HepG2 (cell line): ENCODE measurements around the gene MAST1. TPM values are rescaled to one million over a fixed set of nuclear protein-coding genes. Genes with fewer than 3 reads are reported as not detected.
A peak's percentile ranks its signal among the peaks of the same experiment; 100 is the strongest.

Source experiments
- AHR ChIP-seq: IDR thresholded peaks from 2 replicates; pipeline ENCODE4 v1.6.1; 2018; ENCODE audit warnings: missing genetic modification reagents, missing compliant biosample characterization
- CHD2 ChIP-seq: IDR thresholded peaks from 2 replicates; pipeline ENCODE4 v1.6.1; 2011; ENCODE audit warnings: low read depth, low read length, improper control_type of control experiment
- ETV5 ChIP-seq: IDR thresholded peaks from 2 replicates; pipeline ENCODE4 v1.6.1; 2018; ENCODE audit warnings: missing biosample characterization, missing genetic modification reagents, inconsistent platforms, borderline replicate concordance
- HIVEP1 ChIP-seq: sonication (generic); formaldehyde crosslinking; IDR thresholded peaks from 2 replicates; pipeline ENCODE4 v1.4.0; 2020; ENCODE audit warnings: mild to moderate bottlenecking, missing genetic modification reagents
- IKZF1 ChIP-seq: fragments of 450-650 bp; IDR thresholded peaks from 2 replicates; pipeline ENCODE4 v1.7.1; 2016
- NFE2L2 ChIP-seq: fragments of 150-350 bp; IDR thresholded peaks from 2 replicates; pipeline ENCODE4 v1.6.1; 2014; ENCODE audit warnings: low read length
- NFYB ChIP-seq: sonication (generic); formaldehyde crosslinking; IDR thresholded peaks from 2 replicates; pipeline ENCODE4 v1.4.0; 2020; ENCODE audit warnings: missing genetic modification reagents
- NR2C2 ChIP-seq: sonication (generic); formaldehyde crosslinking; IDR thresholded peaks from 2 replicates; pipeline ENCODE4 v1.4.0; 2020; ENCODE audit warnings: missing genetic modification reagents, mild to moderate bottlenecking, moderate library complexity, borderline replicate concordance
- TAF15 ChIP-seq: fragments of 200-400 bp; formaldehyde crosslinking; IDR thresholded peaks from one replicate; pipeline ENCODE4 v1.6.1; 2018; ENCODE audit warnings: mild to moderate bottlenecking, low read depth, low read length; ENCODE audit not compliant: poor library complexity, severe bottlenecking
- THAP11 ChIP-seq: IDR thresholded peaks from 2 replicates; pipeline ENCODE4 v1.6.1; 2016; ENCODE audit warnings: missing biosample characterization, missing genetic modification reagents
- ZNF484 ChIP-seq: sonication (generic); formaldehyde crosslinking; IDR thresholded peaks from 2 replicates; pipeline ENCODE4 v1.5.1; 2020; ENCODE audit warnings: mild to moderate bottlenecking, low read depth, missing genetic modification reagents, borderline replicate concordance
- ZNF674 ChIP-seq: sonication (generic); formaldehyde crosslinking; IDR thresholded peaks from 2 replicates; pipeline ENCODE4 v1.5.0; 2020; ENCODE audit warnings: low read depth, mild to moderate bottlenecking, missing genetic modification reagents
- polyA plus RNA-seq, 8 experiments: library from polyadenylated mRNA; depleted of rRNA in 3 of 8; stranded (reverse) in 7 of 8; unstranded in 1 of 8; fragments of >200 nt; fragmentation: Illumina TruSeq in 4 of 8; extraction: Trizol in 4 of 8; gene quantifications; 2 replicates each; pipeline versions ENCODE4 v1.2.1 to v1.2.3, GENCODE V29; 2011 to 2016; ENCODE audit warnings: low read depth in 4 of 8, missing spikeins in 1 of 8, mixed read lengths in 1 of 8; ENCODE audit not compliant: insufficient read depth in 1 of 8
- total RNA-seq, 5 experiments: library from RNA; depleted of rRNA; stranded (reverse); fragments of >200 nt; fragmentation: Illumina TruSeq; extraction: Trizol; gene quantifications; 2 replicates each; pipeline ENCODE4 v1.2.3, GENCODE V29; 2016; ENCODE audit warnings: low read depth in 1 of 5
- TF ChIP-seq, protein P1 (sequence below): sonication (generic); formaldehyde crosslinking; IDR thresholded peaks from 2 replicates; pipeline ENCODE4 v1.8.0; 2022; ENCODE audit warnings: missing genetic modification reagents, low read depth, mild to moderate bottlenecking, borderline replicate concordance
- TF ChIP-seq, protein P2 (sequence below): sonication (generic); formaldehyde crosslinking; IDR thresholded peaks from 2 replicates; pipeline ENCODE4; 2020; ENCODE audit warnings: missing genetic modification reagents, mild to moderate bottlenecking, borderline replicate concordance
- TF ChIP-seq, protein P3 (sequence below): IDR thresholded peaks from 2 replicates; pipeline ENCODE4 v1.6.1; 2016; ENCODE audit warnings: missing compliant biosample characterization, missing genetic modification reagents, borderline replicate concordance
- TF ChIP-seq, protein P4 (sequence below): sonication (generic); formaldehyde crosslinking; IDR thresholded peaks from 2 replicates; pipeline ENCODE4 v1.4.0; 2020; ENCODE audit warnings: missing genetic modification reagents
- TF ChIP-seq, protein P5 (sequence below): IDR thresholded peaks from 2 replicates; pipeline ENCODE4 v1.6.1; 2016; ENCODE audit warnings: missing compliant biosample characterization, missing genetic modification reagents, borderline replicate concordance
- TF ChIP-seq, protein P6 (sequence below): sonication (generic); formaldehyde crosslinking; IDR thresholded peaks from 2 replicates; pipeline ENCODE4 v1.4.0; 2020; ENCODE audit warnings: low read depth, mild to moderate bottlenecking, missing genetic modification reagents

Gene MAST1
- total and polyA plus RNA-seq, 2 of the 13 experiments (the other 11 are each of a cell fraction or from before 2014, with no cell fraction given) = 0.73 to 4.7 TPM

DNA sequence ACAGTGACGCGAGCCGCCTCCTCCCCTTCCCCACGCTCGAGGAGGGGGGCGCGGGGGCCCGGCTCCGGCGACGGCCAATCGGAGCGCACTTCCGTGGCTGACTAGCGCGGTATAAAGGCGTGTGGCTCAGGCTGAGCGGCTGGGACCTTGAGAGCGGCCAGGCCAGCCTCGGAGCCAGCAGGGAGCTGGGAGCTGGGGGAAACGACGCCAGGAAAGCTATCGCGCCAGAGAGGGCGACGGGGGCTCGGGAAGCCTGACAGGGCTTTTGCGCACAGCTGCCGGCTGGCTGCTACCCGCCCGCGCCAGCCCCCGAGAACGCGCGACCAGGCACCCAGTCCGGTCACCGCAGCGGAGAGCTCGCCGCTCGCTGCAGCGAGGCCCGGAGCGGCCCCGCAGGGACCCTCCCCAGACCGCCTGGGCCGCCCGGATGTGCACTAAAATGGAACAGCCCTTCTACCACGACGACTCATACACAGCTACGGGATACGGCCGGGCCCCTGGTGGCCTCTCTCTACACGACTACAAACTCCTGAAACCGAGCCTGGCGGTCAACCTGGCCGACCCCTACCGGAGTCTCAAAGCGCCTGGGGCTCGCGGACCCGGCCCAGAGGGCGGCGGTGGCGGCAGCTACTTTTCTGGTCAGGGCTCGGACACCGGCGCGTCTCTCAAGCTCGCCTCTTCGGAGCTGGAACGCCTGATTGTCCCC, 46.8 kb upstream of the MAST1 start, which contains the start of gene JUNB (continued):
- TF ChIP-seq TAF15 = peak; percentile 78
- TF ChIP-seq, protein P1, sequence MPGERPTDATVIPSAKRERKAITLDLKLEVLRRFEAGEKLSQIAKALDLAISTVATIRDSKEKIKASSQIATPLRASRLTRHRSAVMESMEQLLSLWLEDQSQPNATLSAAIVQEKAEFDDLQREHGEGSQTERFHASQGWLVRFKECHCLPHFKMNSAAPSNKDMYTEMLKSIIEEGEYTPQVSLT (CRISPR knock-in tag) = no peak
- TF ChIP-seq ETV5 (CRISPR knock-in tag) = peak; percentile 91
- peak; percentile 98 for TF ChIP-seq HIVEP1
- TF ChIP-seq ZNF484 (CRISPR knock-in tag) = no peak
- TF ChIP-seq IKZF1 = no peak
- TF ChIP-seq NR2C2 = peak; percentile 36; the same call in 1 of the 2 replicates
- TF ChIP-seq, protein P2, sequence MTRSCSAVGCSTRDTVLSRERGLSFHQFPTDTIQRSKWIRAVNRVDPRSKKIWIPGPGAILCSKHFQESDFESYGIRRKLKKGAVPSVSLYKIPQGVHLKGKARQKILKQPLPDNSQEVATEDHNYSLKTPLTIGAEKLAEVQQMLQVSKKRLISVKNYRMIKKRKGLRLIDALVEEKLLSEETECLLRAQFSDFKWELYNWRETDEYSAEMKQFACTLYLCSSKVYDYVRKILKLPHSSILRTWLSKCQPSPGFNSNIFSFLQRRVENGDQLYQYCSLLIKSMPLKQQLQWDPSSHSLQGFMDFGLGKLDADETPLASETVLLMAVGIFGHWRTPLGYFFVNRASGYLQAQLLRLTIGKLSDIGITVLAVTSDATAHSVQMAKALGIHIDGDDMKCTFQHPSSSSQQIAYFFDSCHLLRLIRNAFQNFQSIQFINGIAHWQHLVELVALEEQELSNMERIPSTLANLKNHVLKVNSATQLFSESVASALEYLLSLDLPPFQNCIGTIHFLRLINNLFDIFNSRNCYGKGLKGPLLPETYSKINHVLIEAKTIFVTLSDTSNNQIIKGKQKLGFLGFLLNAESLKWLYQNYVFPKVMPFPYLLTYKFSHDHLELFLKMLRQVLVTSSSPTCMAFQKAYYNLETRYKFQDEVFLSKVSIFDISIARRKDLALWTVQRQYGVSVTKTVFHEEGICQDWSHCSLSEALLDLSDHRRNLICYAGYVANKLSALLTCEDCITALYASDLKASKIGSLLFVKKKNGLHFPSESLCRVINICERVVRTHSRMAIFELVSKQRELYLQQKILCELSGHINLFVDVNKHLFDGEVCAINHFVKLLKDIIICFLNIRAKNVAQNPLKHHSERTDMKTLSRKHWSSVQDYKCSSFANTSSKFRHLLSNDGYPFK = peak; percentile 74; the same call in 1 of the 2 replicates
- TF ChIP-seq CHD2 = 0 out of 2 replicates have a peak, but pooled peaks have one; percentile 41
- TF ChIP-seq, protein P3, sequence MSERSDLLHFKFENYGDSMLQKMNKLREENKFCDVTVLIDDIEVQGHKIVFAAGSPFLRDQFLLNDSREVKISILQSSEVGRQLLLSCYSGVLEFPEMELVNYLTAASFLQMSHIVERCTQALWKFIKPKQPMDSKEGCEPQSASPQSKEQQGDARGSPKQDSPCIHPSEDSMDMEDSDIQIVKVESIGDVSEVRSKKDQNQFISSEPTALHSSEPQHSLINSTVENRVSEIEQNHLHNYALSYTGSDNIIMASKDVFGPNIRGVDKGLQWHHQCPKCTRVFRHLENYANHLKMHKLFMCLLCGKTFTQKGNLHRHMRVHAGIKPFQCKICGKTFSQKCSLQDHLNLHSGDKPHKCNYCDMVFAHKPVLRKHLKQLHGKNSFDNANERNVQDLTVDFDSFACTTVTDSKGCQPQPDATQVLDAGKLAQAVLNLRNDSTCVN (CRISPR knock-in tag) = peak; percentile 67; the same call in 1 of the 2 replicates
- TF ChIP-seq, protein P4, sequence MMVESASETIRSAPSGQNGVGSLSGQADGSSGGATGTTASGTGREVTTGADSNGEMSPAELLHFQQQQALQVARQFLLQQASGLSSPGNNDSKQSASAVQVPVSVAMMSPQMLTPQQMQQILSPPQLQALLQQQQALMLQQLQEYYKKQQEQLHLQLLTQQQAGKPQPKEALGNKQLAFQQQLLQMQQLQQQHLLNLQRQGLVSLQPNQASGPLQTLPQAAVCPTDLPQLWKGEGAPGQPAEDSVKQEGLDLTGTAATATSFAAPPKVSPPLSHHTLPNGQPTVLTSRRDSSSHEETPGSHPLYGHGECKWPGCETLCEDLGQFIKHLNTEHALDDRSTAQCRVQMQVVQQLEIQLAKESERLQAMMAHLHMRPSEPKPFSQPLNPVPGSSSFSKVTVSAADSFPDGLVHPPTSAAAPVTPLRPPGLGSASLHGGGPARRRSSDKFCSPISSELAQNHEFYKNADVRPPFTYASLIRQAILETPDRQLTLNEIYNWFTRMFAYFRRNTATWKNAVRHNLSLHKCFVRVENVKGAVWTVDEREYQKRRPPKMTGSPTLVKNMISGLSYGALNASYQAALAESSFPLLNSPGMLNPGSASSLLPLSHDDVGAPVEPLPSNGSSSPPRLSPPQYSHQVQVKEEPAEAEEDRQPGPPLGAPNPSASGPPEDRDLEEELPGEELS = no peak; the same call in none of the 2 replicates
- peak; percentile 87 for TF ChIP-seq THAP11 (CRISPR knock-in tag)
- TF ChIP-seq AHR (CRISPR knock-in tag) = peak; percentile 92
- peak; percentile 79 for TF ChIP-seq NFYB (CRISPR knock-in tag)
- TF ChIP-seq, protein P5, sequence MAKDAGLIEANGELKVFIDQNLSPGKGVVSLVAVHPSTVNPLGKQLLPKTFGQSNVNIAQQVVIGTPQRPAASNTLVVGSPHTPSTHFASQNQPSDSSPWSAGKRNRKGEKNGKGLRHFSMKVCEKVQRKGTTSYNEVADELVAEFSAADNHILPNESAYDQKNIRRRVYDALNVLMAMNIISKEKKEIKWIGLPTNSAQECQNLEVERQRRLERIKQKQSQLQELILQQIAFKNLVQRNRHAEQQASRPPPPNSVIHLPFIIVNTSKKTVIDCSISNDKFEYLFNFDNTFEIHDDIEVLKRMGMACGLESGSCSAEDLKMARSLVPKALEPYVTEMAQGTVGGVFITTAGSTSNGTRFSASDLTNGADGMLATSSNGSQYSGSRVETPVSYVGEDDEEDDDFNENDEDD (CRISPR knock-in tag) = peak; percentile 77; the same call in 1 of the 2 replicates
- 0 out of 2 replicates have a peak, but pooled peaks have one; percentile 56 for TF ChIP-seq ZNF674
- TF ChIP-seq, protein P6, sequence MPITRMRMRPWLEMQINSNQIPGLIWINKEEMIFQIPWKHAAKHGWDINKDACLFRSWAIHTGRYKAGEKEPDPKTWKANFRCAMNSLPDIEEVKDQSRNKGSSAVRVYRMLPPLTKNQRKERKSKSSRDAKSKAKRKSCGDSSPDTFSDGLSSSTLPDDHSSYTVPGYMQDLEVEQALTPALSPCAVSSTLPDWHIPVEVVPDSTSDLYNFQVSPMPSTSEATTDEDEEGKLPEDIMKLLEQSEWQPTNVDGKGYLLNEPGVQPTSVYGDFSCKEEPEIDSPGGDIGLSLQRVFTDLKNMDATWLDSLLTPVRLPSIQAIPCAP (CRISPR knock-in tag) = no peak; the same call in 1 of the 2 replicates
- no peak for TF ChIP-seq NFE2L2
